ENCODE results near the gene LYPD1.

Gene LYPD1

DNA sequence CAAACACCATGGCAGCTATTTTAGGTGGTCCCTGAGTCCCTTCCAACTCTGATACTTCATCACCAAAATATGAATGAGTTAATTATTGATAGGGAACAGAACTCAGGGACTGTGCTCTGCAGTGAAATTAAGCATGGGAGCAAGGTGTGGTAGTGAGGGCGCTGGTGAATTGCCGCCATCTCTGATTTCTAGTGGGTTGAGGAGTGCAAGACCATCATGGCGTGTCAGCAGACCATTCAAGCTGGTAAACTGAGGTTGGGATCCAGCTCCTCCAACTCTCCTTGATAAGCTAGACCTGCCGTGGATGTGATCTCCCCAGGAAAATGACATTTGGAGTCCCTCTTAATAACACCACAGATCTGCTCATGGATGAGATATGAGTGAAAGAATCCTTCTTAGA, 70.4 kb downstream of the LYPD1 start:
- FAIRE-seq (no peak), DNase-seq (ENCODE audit: insufficient read length, low spot score) (no peak)

DNA sequence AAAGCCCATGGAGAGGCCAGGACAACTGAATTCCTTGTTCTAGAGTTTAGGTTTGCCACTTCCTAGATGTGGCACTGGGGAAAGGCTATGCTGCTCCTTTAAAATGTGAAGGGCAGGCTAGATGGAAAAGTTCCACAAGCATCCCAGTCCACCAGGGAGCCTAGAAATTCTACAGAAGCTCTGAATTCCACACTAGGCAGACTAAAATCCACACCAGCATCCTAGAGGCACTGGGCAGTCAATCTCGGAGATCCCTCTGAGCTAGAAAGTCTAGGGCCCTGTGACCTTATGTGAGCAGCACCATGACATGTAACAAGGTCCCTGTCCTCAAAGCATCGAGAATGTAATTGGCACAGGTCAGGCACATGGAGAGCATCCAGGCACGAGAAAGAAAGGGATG, 71.5 kb downstream of the LYPD1 start:
- DNase-seq (ENCODE audit: insufficient read length, low spot score) (no peak), FAIRE-seq (no peak)

GRCh38 chr2:132597831-132598230, 72.2 kb downstream of the LYPD1 start:
- DNase-seq (ENCODE audit: insufficient read length, low spot score), result no peak
- no peak for FAIRE-seq

DNA sequence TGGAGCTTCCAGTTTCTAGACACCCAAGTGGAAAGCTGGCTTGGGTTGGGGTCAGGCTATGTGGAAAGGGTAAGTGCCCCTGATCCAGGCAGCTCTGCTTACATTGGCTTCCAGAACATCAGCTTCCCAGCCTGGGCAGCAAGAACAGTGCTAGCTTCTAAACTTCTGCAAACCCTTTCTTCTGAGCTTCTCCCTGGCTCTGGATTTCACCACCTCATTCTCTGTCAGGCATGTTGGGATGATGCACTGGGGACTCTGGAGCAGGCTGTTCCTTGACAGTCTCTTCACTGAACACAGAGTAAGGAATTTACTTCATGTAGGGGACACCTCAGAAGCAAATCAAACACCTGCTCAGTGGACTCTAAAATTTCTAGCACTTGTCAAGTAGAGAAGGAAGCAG, 72.8 kb downstream of the LYPD1 start:
- no peak for DNase-seq (ENCODE audit: insufficient read length, low spot score)
- FAIRE-seq, result no peak

- FAIRE-seq, result no peak
- no peak for DNase-seq (ENCODE audit: insufficient read length, low spot score)
These were observed 74.3 kb downstream of the LYPD1 start for GRCh38 chr2:132595693-132596092.

- no peak for DNase-seq (ENCODE audit: insufficient read length, low spot score)
- FAIRE-seq, result no peak
These were observed 74.8 kb downstream of the LYPD1 start for GRCh38 chr2:132595186-132595585.

Measured in HTR-8/SVneo (cell line).